Measurements from ENCODE around the gene OTOG.

OTOG gene

DNA sequence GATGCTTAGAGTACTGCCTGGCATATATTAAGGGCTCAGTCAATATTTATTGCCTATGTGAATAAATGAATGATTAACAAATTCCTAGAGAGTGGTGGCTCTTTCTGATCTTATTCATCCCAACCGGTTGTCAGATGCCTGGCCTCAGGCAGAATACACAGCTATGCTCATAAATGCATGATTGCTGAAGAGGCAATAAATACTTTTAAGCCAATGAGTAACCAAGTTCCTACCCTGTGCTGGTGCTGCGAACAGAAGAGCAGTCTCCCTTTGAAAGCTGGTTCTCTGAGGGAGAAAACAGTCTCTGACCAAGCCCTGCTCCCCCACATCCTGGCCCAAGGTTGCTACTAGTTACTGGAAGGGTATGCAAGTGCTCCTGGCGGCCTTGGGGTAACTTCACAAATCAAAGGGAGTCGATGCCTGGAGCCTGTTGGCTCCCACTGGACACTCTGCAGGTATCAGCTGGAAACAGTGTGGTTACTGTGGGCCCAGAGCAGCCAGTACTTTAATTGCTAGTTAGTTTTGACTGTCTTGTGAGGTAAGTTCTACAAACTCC is 5.7 kb upstream of the OTOG start:
- DNase-seq = no peak

DNA sequence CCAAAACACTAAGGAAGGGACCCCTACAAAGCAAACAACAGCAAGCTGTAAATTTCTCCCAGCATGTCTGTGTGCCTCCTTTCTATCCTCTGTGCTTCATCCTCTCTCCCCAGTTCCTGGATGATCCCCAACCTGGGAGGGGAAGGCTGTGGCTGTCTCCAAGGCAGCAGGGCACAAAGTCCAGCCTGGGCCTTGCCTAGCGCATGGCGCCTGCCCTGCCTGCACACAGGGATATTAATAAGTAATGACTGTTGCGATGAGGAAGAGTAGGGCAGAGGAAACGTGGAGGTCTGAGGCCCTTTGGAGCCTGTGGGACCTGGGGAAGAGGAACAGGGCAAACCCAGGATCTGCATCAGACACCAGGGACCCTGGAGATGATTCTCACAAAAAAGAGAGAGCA is 4.8 kb upstream of the OTOG start:
- no peak for DNase-seq

DNA sequence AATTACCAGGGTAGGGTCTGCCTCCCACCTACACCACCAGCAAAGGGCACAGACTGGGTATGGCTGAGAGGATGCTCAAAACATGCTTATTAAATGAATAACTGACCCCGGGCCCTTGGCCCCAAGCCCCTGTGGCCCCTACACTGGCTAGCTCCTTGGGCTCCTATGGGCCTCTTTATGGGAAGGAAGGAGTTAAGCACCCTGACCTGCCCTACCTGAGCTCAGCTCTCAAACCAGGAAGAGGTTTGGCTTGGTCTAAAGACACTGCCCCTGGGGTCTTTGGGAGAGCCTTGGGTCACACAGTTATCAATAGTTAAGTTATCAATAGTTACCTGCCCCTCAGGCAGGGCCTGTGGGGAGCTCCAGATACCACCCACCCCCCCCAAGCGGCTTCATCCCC is 4.0 kb upstream of the OTOG start:
- no peak for DNase-seq

DNA sequence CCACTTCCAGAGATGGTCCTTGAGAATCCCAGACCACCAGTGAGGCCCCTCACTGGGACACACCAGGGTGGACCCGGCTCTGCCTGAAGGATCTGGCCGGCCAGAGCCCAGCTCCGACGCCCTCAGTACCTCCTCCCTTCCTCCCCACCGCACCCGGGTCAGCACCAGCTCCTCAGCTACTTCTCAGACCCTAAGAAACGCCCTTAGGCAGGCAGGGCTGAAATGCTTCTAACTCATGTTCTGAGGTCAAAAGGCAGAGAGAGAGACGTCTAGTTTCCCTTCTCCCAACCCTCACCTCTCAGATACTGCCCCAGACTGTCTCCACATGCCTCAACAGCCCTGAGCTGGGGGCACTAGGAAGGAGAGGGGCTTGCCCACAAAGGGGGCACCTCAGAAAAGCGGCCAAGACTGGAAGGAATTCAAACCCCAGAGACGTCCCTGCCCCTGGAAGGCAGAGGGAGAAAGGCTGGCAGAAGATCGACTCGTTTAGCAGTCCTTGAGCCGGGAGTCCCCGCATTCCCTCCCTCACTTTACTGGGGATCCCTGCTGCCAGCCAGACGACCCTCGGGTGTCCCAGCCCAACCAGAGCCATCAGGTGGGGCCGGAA is 3.4 kb upstream of the OTOG start:
- DNase-seq = no peak

DNA sequence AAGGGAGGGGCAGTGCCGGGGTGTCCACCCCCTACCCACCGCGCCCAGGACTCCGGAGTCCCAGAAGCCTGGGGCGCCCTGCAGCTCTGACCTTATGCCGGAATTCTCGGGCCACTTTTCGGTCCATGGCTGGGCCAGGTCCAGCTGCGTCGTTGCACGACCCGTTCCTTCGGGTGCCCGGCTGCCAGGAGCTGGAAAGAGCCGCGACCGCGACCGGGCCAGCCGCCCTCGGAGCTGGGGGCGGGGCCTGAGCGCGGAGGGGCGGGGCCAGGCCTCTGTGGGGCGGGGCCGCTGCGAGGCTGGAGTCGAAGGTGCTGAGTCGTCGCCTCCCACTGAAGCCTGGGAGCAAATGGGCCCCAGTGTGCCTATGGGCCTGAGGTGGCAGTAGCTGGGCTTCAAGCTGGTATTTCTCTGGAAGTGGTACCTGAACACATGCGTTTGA is 2.9 kb upstream of the OTOG start, which contains the start of gene USH1C:
Gene USH1C, minus strand, starts transcription at position 236 of the 442 bp plus-strand sequence. Its CDS starts 109 bp downstream, at position 127.
- DNase-seq = no peak

DNA sequence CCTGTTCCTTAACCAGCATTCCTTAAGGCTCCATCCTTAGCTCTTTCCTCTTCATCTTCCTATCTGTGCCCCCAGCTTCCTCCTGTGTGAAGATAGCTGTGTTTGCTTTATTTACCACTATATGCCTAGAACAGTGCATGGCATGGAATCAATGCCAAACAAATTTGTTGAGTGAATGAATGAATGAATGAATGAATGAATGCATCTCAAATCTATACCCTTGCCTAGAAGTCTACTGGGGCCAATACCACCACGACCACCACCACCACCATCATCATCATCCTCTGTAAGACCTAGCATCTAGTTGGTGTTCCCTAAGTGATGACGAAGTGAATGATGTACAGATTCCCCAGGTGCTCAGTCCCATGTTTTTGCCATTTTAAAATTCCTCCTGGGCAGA is 819 bp upstream of the OTOG start:
- DNase-seq = no peak

DNA sequence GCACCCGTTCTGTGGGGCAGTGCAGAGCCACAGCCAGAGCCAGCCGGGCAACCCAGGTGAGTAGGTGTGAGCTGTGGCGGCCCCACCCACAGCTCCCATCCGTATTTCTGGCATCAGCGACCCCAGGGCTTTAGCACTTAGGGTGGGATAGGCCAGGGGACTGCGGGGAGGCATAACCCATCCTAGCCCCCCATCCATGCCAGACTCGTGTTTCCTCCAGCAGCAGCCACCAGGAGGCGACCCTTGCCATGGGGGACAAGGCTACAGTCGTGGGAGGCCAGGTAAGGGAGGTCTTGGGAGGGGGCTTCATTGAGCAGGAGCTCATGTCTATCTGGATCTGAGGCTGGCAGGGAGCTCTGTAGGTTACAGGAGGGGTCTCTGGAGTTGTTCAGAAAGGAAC is 873 bp downstream of the OTOG start:
- DNase-seq = no peak

DNA sequence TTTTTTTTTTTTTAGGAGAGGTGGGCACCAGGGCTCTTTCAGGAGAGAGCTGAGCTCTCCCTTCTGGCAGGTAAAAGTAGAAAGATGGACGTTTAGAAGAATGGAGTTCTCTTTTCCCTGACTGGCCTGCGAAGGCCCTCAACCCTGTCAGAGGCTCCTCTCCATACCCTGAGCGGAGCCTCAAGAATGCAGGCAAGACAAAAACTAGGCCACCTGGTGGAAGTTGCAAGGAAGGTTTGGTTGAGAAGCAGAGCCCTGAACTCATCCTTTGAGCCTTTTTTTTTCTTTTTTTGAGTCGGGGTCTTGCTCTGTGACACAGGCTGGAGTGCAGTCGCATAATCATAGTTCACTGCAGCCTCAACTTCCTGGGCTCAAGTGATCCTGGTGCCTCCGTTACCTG is 1.4 kb downstream of the OTOG start:
- no peak for DNase-seq

DNA sequence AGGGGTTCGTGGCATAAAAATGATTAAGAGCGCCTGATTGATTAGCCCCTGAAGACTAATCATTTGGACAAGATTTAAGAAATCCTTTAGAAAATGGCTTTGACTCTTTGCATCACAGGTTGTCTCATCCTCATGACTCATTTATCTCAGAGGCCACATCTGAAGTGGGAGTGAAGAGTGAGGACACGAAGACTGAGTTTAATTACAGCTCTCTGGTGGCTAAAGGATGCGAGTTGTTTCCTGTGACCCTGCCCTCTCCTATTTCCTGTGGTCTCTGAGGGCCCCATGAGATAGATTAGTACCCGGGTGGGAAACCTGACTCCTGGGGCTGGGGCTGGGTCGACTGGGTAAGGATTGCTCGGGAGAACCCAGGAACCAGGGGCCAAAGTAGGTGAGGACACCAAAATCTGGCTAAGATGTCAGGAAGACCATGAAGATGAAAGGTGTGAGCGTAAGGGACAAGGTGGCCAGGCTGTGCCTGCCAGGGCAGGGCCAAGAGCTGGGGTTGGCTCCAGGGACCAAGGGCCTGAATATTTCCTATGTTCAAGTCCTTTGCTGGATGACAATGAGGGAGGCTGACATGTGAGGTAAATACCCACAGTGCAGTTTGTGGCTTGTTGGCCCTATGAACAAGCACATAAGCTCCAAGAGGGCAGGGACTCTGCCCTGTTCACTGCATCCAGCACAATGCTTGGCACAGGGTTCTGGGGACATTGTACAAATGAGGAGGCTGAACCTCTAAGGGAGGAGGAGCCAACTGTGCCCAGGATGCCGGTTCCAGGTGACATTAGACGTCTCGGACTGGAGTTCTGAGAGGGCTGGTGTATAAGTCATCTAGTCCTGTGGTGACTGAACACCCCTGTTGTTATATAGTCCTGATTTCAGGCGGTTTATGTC is 3.6 kb downstream of the OTOG start:
- DNase-seq = no peak

DNA sequence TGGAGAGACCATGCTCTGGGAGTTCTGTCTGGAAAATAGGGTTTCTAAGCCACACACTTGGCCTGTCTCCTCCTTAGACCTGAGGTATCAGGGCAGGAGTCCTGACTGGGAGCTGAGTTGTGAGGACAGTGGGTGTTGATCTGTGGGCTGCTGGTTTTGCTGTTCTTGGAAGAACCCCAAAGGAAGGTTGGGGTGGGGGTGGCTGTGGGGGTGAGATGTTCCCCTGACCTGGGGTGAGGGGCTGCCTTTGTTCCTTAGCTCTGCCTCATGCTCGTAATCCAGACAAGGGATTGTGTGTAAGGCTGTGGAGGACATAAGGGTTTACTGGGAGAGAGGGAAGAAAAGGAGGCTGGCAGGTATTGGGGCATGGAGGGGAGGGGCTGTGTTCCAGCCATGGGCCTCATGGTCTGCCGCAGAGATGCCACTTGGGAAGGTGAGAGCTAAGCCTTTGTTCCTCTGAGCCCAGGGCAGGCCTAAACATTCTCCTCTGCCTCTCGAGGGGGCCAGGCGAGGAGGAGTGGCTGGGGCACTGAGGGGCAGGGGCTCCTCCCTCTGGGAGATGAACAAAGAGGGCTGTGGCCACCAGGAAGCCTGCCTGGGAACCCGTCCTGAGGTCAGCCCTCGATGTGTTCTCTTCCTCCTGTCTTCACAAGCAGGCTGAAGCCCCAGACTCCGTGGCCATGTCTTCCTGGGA is 4.4 kb downstream of the OTOG start:
- no peak for DNase-seq

DNA sequence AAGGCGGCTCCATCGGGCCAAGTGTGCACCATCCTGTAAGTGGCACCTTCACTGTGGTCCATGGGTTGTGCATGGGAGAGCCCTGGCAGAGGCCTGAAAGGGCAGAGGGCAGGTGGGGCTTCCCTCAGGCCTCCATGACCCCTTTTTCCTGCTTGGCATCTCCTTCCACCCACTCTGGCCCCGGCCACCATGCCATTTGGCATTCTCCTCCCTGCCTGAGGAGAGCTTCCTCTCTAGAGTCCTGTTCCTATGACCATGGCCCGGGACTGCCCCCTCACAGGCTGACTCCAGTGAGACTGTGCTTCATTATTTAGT is 4.9 kb downstream of the OTOG start:
- no peak for DNase-seq

DNA sequence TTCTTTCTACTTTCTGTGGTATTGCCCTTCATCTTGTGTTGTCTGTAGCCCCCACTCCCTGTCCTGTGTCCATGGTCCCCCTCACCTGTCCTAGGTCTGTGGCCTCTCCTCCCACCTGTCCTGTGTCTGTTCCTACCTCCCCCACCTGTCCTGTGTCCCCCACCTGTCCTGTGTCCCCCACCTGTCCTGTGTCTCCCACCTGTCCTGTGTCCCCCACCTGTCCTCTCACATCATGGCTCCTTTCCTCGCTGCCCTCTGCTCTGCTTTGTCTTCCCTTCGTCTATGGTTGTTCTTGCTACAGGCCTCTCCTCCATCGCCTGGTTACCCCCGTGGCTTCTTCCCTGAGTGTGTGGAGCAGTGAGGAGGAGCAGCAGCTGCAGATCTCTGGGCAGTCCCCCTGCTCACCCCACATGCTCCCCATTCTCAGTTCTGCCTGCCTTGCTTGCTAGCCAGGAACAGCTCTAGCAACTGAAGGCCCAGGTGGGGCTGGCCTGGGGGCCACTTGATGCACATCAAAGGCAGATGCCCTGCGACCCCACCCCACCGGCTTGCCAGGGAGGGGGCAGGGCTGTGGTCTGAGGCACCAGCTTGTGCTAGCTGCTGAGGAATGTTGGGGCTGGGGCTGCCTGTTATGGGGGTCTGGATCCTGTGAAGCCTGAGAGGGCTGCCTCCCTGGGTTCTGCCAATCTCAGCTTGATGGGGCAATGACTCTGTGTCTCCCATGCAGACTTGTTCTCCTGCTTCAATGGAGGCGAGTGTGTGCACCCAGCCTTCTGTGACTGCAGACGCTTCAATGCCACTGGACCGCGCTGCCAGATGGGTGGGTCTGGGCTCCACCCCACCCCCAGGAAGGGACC is 5.6 kb downstream of the OTOG start:
- no peak for DNase-seq

DNA sequence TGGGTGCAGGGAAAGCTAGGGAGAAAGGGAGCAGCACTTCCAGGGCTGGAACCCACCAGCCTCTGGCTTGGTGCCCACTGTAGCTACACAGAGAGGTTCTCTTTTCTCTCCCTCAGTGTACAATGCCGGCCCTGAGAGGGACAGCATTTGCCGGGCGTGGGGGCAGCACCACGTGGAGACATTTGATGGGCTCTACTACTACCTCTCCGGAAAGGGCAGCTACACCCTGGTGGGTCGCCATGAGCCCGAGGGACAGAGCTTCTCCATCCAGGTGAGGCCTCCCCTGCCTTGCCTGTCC is 6.1 kb downstream of the OTOG start:
- DNase-seq = no peak

DNA sequence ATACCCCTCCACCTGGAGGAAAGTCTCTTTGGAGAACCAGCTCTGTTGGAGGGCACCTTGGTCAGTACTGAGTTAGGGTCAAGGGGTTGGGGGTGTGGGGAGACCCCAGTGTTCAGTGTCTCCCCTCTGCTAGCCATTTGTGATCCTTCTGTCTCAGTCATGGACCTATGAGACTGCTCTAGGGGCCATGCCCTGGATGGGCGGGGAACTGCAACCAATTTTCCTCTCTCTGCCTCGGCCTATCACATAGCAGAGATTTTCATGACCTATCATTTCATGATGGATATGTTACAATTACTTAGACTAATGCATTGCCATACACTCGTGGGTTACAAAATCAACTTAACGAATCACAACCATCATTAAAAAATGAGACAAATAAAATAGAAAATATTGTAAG is 7.4 kb downstream of the OTOG start:
- no peak for DNase-seq

DNA sequence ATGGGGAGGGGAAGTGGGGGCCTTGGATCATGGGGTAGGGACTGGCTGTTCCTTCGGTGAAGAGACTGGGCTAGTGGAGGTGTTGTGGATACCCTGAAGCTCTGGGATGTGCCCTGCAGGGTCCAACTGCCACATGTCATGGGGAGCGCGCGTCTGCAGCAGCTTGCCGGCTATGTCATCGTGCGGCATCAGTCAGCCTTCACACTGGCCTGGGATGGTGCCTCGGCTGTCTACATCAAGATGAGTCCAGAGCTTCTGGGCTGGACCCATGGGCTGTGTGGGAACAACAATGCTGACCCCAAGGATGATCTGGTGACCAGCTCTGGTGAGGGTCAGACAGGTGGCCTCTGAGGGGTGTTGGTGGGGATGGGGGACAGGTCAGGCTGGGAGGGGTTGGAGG is 9.9 kb downstream of the OTOG start:
- DNase-seq = no peak

DNA sequence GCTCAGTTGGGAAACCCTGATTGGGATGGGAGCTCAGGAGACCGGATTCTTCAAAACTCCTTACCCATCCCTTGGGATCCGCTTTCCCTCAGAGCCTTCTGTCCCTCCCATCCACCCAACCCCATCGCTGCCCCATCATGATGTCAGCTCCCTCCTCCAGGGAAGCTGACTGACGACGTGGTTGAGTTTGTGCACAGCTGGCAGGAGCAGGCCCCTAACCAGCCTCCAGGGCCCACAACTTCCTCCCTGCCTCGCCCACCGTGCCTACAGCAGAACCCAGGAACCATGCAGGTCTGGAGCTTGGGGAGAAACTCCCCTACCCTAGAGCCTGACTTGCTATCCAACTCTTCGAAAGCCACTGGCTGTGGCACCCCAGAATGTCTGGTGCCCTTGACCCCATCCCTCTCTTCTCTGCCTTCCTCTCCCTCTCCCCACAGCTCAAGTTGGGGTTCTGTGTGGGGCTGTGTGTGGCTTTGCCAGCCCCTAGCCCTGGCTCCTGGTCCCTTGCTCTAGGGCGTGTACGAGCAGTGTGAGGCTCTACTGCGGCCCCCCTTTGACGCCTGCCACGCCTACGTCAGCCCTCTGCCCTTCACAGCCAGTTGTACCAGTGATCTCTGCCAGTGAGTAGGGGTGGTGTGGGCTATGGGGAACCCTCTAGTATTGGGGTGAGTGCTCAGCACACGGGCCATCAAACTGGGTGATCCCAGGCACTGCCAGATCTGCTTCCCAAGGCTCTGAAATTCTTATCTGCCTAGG is 11.1 kb downstream of the OTOG start:
- DNase-seq = no peak

DNA sequence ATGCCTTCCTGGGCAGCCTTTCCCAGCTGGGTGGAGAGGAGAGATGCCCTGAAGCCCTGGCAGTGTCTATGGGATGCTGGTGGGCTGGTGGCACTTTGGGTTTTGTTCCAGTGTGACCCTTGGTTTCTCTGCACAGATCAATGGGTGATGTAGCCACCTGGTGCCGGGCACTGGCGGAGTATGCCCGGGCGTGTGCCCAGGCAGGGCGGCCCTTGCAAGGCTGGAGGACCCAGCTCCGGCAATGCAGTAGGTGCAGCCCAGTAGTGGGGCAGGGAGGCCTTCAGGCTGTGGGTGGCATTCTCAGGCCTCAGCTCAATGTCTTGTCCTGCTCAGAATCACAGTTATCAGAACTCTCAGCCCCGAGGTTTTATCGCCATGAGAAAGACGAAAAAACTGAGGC is 11.9 kb downstream of the OTOG start:
- no peak for DNase-seq

DNA sequence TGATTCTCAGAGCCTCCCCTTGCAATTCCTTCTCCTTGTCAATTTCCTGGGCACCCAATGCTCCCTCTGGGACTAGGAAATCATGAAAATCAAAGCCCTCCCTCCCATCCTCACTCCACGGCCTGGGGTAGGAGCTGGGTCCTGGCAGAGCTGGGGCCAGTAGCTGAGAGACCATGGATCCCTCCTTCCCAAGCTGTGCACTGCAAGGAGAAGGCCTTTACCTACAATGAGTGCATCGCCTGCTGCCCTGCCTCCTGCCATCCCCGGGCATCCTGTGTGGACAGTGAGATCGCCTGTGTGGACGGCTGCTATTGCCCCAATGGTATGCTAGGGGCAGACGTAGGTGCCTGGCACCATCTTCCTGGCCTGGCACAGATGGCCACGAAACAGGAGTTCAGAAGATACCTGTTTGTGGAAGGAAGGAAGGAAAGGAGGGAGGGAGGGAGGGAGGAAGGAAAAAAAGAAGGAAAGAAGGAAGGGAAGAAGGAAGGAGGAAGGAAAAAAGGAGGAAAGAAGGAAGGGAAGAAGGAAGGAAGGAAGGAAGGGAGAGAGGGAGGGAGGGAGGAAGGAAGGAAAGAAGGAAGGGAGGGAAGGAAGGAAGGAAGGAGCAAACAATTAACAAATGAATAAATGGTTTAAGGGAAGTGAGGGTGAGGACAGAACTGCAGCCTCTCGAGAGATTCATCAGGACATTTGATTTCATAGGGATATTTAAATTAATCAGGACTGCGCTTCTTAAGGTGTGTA is 12.5 kb downstream of the OTOG start:
- DNase-seq = no peak

DNA sequence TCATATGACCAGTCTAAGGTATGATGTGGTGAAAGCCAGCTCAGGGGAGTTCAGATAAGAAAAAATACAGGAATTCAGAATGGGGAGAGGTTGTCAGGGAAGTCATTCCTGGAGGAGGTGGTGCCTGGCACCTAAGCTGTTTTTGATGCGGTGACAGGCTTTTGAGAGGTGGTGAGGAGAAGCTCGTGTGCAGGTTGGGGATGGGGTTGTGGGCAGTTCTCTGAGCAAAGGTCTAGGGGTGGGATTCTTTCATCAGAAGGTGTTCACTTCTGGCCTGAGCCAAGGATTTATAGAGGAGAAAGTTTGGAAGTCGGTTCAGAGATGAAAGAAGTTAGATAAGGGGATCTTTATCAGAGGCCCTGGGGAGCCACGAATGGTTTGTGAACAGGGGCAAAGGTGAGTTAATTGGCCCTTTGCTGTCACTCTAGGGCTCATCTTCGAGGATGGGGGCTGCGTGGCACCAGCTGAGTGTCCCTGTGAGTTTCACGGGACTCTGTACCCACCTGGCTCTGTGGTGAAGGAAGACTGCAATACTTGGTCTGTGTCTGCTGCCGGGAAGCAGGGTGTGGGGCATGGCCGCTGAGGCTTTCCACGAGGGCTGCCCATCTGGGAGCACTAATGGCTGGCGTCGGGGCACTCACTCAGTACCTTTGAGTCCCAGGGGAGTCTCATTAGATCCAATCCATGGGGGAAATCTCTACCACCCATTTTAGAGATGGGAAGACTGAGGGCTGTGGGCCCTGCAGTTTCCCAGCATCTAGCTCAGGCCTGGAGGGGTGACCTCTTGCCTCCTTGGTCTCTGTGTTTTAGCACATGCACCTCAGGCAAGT is 13.4 kb downstream of the OTOG start:
- no peak for DNase-seq

DNA sequence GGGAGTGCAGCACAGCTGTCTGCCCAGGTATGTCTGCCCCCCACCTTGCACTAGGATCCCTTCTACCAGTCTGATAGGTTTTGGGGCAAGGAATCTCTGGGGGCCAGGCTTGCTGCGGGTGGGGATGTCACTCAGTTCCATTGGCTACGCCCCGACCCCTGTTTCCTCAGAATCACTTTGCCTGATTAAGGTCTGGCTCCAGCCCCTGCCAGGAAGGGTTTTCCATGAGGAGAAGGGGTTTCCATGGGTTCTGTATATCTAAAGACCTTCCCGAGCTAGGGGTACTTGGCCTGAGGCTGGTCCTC is 14.0 kb downstream of the OTOG start:
- DNase-seq = no peak

Data from fibroblast of skin of scalp (primary cell).